H54 (cell line): ENCODE measurements around the gene NT5DC1.

Experiments
- DNase-seq: peaks from one replicate; pipeline ENCODE4 v3.0.0; 2011; ENCODE audit warnings: low spot score, mixed read lengths; ENCODE audit not compliant: insufficient read length
- FAIRE-seq: peaks from 3 replicates; lab custom pipeline; 2011; peaks lifted over from hg19 to GRCh38; lab: Jason Lieb, UNC
- POLR2A ChIP-seq: IDR thresholded peaks from 2 replicates; pipeline ENCODE4 v1.6.1; 2011; ENCODE audit warnings: low read depth, mild to moderate bottlenecking, low read length

The NT5DC1 gene

DNA sequence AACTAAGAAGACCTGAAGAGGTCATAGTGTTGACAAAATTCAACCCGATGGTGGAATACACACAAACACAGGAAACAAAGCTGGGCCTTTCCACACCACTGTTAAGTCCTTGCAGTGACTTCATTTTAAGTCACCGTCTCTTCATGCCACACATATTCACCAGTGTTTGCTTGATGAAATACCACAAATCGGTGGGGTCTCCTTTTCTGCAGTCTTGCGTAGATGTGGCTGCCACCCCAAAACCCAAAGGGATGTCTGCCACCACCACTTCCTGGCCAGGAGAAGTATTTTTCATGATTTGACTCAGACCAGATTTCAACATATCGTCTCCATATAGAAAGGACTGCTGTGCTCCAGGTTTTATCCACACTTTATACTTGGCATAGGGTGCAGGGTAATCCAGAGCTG lies 36.3 kb downstream of the NT5DC1 start:
- FAIRE-seq (no peak), DNase-seq (no peak)
- TF ChIP-seq POLR2A, result no peak

DNA sequence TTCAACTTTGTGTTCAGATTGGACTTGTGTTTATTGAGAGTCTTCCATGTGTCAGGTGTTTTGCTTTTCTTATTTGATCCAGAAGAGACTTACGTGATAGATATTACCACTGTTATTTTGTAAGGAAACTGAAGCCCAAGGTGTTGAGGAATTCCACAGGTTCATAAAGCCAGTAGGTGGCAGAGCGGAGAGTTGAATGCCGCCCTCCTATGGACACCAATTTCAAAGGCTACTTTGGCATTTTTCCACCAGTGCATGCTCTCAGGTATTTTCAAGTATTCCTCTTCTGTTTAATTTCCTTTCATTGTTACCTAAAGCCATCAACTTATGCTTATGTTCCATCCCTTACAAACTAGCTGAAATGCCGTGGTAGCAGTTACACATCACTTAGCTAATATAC lies 39.3 kb downstream of the NT5DC1 start:
- TF ChIP-seq POLR2A, result no peak
- DNase-seq, result no peak
- FAIRE-seq, result no peak

DNA sequence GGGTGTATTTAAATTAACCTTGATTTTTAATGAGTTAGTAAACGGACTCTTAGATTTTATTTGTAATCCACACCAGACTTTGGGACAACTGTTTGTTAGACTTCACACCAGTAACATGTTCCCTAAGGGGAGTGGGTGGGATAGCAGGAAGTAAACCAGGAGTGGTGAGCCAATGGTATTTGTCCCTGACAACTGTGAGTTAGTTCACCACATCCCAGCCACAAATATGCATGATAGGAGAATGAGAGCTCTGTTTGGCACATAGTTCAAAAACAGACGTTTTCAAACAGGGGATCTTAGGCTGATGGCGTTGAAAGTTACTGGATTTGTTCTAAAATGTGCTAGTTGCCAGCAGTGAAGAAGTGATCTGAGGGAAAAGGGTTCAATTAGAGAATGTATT lies 44.0 kb downstream of the NT5DC1 start:
- TF ChIP-seq POLR2A, result no peak
- FAIRE-seq (peak; percentile 91), DNase-seq (peak; percentile 6)

DNA sequence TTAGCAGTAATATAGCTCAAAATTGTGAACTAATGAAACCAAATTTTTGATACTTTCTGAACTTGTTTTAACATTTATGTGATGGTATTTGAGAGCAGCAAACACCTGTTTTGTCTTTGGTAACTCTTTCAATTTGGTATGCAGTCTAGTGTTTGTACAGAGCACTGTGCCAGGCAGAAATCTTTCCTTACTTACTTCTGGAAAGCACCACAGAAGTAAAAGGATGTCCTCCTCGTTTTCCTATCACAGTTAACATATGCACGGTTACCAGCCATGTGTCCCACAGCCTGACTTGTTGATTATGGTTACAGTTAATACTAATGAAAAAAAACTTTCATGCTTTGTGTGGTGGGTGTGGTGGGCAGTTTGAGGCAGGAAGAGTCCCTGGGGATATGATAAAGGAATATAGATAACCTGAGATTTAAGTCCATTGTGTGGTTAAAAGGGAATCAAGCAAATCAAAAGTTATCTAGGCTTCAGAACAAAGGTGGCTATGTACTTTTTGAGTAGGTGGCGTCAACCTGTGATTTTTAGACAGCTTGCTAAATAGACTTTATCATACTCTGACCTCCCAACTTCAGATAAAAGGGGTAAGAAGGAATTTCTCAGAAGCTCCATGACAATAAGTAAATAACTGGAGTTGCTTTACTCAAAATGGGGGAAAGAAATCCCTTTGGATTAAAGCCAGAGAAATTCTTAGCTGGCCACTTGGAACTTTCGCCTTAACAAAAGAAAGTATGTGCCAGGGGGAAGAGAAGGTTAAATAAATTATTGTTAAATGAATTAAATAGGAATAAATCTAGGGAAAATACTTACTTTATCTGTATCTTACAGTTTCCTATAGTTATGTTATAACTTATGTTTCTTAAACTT lies 45.4 kb downstream of the NT5DC1 start:
- no peak for DNase-seq
- TF ChIP-seq POLR2A, result no peak
- no peak for FAIRE-seq

DNA sequence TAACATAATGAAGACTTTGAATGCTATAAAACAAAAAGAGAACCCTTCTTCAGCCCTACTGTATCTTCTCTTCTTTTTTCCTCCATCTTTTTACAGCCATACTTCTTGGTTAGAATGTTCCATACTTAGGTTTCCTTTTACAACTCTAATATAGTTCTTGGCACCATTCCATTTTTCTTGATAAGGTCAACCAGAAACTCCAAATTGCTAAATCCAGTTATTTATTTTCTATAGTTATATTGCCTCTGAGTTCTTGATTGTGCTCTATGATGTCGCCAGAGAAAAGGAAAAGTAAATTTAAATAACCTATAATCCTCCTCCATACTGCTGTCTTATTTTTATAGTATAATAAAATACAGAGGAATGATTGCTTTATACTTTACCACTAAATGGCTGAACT lies 52.0 kb downstream of the NT5DC1 start:
- FAIRE-seq (no peak), DNase-seq (no peak)
- TF ChIP-seq POLR2A, result no peak

DNA sequence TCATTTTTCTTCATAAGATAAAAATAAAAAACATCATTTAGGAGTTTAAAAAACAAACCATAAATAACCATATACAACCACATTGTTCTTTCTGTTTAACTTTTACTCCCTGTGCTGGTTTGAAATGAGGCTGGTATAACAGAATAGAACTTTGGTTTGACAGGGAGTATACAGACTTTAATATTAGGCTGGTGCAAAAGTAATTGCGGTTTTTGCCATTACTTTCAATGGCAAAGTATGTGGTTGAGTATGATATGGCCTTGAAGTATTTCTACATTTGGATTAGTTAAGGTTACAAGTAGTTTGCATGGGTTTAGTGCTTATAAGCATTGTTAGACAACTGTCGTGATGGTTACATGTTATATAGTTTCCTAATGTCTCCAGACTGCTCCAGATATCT lies 54.2 kb downstream of the NT5DC1 start:
- DNase-seq, result no peak
- FAIRE-seq, result no peak
- no peak for TF ChIP-seq POLR2A

DNA sequence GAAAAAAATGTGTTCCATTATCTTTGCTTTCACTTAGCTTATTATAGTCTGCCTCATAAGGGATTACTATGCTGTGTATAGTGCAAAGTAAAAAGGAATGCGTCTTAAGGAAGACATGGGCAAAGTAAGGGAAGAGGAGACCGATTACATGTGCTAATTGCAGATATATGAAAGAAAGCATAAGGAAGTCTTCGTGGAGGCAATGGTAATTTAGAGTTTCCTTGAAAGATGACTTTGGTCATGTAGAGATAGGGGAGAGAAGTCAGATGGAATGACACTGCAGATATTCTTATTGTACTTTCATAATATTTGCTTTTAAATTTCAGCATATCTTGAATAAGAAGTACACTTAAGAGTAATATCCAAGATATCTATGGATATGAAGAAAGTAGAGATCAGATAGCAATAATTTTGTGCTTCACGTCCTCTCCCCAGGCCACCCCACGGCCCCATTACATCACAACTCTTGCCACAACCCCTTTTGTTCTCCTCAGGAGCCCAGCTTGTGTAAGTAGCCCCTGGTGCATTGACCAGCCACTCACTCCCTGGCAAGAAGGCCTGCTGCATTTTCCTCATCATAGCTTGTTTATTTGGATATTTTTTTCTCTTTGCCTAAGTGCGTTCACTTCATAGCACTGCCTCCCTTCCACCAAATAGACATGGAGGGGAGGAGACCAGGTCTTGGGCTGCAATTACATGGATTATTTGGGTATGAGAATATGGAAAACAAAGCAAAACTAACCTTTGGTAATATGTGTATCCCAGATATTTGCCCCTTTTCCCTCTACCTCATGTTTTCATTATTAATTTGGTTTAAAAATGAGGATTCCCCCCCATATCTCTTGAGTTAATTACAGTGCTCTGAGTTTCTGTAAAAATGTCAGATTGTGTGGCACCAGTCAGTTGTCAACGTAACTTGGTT lies 56.0 kb downstream of the NT5DC1 start:
- no peak for FAIRE-seq
- TF ChIP-seq POLR2A, result no peak
- no peak for DNase-seq

DNA sequence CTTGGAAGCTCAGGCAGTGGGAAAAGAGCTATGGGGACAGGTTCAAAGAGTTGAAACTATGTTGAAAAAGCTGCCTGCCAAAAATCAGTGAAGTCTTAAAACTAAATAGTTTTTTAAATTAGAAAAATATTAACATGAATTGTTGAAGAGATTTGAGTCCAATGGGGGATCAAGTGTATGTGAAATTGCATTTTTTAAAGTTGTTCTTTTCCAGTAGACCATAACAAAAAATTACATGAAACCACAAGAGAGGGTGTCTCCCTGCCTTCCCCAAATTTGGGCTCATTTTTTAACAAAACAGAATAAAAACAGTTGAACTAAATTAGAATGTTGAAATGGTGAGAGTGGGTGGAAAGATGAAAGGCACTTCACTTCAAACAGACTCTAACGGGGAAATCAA lies 56.7 kb downstream of the NT5DC1 start:
- FAIRE-seq, result no peak
- TF ChIP-seq POLR2A, result no peak
- no peak for DNase-seq

DNA sequence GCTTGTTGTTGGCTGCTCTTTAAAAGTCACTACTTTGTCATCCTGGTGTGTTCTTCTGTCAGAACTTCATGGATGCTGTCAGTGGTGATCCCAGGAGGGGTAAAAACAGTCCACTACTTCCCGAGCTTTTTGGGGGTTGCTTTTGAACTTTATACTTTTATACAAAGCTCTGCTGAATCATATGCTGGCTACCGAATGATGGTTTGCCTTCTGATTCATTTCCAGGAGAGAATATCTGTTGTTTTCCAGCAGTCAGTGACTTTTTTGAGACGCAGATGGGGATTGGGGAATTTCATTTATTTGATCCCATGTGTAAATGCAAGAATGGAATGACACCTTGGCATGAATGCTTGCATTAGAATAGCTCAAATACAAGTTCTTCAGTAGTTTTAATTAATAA lies 58.0 kb downstream of the NT5DC1 start:
- no peak for DNase-seq
- TF ChIP-seq POLR2A, result no peak
- FAIRE-seq, result no peak

DNA sequence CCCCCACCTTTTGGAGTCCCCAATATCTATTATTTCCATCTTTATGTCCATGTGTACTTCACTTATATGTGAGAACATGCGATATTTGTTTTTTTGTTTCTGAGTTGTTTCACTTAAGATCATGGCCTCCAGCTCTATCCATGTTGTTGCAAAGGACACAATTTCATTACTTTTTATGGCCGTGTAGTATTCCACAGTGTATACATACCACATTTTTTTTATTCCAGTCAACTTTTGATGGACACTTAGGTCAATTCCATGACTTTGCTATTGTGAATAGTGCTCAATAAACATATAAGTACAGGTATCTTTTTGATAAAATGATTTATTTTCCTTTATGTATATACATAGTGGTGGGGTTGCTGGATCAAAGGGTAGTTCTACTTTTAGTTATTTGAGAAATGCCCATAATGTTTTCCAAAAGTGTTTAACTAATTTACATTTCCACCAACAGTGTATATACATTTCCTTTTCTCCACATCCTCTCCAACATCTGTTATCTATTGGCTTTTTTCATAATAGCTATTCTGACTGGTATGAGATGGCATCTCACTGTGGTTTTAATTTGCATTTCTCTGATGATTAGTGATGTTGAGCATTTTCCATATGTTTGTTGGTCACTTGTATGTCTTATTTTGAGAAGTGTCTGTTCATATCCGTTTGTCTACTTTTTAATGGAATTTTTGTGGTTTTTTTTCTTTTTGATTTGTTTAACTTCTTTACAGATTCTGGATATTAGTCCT lies 59.3 kb downstream of the NT5DC1 start:
- no peak for FAIRE-seq
- no peak for TF ChIP-seq POLR2A
- DNase-seq, result no peak

DNA sequence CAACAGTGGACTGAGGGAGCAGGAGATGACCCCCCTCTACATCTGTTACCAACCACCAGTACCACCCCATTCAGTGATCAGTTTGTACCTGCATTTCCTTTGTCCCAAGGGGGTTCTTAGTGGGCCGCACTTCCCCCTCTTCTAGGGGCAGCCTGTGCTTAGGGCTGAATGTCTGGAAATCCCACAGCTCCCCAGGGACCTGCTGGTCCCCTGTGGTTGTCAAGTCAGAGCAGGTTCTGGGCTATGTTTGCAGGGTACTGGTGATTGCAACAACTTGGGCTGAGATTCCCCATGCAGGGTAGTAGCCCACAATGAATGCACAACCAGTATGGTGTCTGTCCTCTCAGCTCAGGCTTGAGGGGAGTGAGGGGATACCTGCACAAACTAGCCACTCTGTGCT lies 64.9 kb downstream of the NT5DC1 start:
- no peak for FAIRE-seq
- no peak for TF ChIP-seq POLR2A
- DNase-seq, result no peak

DNA sequence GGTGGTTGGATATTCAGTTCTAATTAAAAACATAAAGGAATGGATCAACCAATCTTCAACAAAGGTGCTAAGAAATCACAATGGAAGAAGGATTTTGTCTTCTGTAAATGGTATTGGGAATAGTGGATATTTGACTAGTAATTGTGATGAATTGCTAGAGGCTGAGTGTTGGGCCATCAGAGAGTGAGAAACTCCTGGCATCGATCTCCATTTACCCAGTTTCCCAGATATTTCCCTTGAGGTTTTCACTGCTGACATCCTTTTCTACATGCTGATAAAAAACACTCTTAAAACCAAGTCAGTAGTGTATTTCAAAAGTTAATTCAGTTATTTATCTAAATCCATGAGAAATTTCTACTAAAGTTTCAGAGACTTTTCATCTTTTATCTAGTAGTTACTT lies 65.7 kb downstream of the NT5DC1 start:
- no peak for FAIRE-seq
- DNase-seq, result no peak
- no peak for TF ChIP-seq POLR2A

DNA sequence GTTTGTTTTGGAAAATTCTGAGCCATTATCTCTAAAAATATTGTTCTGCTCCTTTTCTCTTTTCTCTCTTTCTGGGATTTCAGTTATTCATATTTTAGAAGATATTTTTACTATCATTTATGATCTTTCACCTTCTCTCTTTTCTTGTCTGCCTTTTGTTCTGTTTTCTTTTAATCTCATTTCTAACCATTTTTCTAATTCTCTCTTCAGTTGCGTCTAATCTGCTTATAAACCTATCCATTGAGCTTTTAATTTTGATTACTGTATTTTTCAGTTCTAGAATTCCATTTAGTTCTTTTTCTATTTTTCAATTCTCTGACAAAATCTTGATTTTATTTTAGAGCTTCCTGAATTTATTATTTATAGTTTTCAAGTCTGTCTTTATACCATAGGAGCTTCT lies 67.5 kb downstream of the NT5DC1 start:
- TF ChIP-seq POLR2A, result no peak
- FAIRE-seq, result no peak

DNA sequence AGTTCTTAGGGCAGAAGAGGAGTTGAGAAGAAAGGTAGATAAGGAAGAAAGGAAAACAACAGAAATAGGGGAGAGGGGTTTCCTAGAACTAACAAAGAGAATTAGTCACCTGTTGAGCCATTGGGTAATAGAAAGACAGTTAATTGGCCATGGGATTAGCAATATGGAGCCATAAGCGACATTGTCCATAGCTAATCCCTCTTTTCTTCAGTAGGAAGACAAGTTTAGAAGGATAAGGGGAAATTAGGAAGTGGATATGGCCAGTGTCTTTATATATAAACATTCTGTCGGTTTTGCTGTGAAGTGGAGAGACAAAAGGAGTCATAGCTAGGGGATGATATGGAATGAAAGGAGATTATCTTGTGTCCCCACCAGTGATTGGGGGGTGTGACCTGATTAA lies 69.2 kb downstream of the NT5DC1 start:
- TF ChIP-seq POLR2A, result no peak
- DNase-seq, result no peak
- FAIRE-seq, result no peak

More for the DNA sequence above, 67.5 kb downstream of the NT5DC1 start:
- DNase-seq, result no peak
